ENCODE results near the gene NPAS3. TPM values are rescaled to one million over a fixed set of nuclear protein-coding genes. Genes with fewer than 3 reads are reported as not detected.

The NPAS3 gene
- total and polyA plus RNA-seq, 2 of the 8 experiments (the other 6 are each of a cell fraction or from before 2014, with no cell fraction given): 0.11 to 0.60 TPM

- no peak for TF ChIP-seq CHD7 (IDR thresholded peaks at IDR 0.05; ENCODE audit: insufficient replicate concordance, low read length)
- no peak for TF ChIP-seq TAF7 (optimal IDR thresholded peaks at IDR 0.05; ENCODE audit: borderline replicate concordance, low read depth, low read length)
- TF ChIP-seq JUN (IDR thresholded peaks at IDR 0.05; ENCODE audit: low read depth, low read length): no peak
- TF ChIP-seq ATF3 (IDR thresholded peaks at IDR 0.05; ENCODE audit: insufficient read depth, low read depth, low read length): no peak
- TF ChIP-seq USF2 (IDR thresholded peaks at IDR 0.05; ENCODE audit: low read length): no peak
- no peak for TF ChIP-seq CTBP2 (IDR thresholded peaks at IDR 0.05; ENCODE audit: borderline replicate concordance, insufficient read depth, insufficient read length, low read length)
- no peak for TF ChIP-seq KDM1A (IDR thresholded peaks at IDR 0.05; ENCODE audit: borderline replicate concordance, low read length)
- no peak for TF ChIP-seq BRCA1 (IDR thresholded peaks at IDR 0.05; ENCODE audit: low read depth, low read length)
- TF ChIP-seq SP1 (IDR thresholded peaks at IDR 0.05; ENCODE audit: low read depth, low read length): no peak
Measured at GRCh38 chr14:33062881-33063280, 124.2 kb downstream of the NPAS3 start (continued).

Data from H1 (cell line).